HUDEP-2 (cell line): ENCODE measurements around the gene TMEM131.

ENCODE experiments used
- DNase-seq, 76 experiments: peaks; one replicate each; lab custom pipeline; 2025; ENCODE audit not compliant: unreplicated experiment in 76 of 76; lab: John Stamatoyannopoulos, UW

The TMEM131 gene

DNA sequence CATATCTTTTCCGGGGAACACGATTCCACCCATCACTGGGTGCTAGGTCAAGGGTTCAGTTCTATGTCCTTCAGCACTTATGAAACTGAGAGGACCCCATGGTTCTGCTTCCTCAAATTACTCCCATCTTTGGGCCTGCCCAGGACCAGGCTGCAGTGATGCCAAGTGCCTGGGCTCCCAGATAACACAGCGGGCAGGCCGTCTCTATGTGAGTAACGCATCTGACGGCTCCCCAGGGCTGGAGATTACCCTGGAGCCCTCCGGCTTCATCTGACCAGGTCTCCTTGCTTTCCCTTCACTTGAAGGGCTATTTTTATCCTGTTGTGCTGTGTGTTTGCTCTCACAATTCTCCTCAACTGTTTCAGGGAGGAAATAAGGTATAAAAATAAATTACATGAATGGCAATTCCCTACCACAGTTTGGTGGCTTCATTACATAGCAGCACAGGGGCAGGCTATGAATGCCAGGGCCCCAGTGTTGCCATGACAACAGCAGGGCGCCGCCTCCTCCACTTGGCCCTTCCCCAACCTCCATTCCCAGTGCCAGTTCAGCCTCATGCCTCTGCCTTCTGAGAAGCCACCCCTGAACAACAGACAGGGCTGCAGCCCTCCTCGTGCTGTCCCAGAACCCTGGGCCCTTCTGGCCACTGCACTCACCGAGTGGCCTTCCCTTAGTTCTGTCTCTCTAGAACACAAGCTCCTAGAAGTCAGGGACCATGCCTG lies 25.4 kb upstream of the TMEM131 start:
- DNase-seq, result peak in 19 of 76 experiments; percentile 1 to 21 (median 2)

DNA sequence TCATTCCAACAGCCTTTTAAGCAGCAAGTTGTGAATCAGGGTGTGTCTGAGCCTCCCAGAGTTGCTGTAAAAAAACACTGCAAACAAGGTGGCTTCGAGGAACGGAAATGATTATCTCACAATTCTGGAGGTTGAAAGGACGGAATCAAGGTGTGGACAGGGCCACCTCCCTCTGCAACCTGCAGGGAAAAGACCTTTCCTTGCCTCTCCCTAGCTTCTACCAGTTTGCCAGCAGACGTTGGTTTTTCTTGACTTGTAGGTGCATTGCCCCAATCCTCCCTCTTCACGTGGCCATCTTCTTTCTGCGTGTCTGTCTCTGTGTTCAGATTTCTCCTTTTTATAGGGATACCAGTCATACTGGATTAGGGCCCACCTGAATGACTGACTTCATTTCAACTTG lies 24.8 kb upstream of the TMEM131 start:
- no peak for DNase-seq

DNA sequence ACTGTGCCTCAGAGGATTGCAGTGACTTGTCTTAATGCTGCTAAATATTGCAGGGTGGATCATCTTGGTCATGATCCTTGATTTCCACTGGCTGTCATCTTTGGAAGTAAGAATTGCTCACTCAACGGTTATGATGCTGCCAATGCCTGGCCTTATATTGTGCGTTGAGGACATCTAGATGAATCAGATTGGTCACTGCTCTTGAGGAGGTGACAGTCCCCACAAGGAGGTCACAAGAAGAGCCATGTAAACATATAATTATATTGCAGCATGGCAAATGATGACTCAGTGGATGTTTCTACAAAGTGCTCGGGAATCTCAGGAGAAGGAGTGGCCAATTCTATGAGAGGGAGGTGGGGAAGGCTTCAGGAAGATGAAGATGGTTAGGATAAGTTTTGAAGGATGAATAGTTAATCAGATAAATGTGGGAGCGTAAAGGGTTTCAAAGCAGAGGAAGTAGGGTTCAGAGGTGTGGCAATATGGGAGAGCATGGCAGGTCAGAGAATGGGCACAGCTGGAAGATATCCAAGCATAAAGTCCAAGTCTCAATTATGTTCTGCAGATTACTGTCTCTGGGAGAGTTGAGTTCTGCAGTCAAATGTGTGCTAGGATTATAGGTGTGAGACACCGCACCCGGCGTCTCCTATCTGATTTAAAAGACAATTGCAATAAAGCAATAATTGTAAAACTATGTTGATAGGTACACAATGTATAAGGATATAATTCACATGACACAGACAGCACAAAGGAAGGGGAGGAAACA lies 21.3 kb upstream of the TMEM131 start:
- DNase-seq, result no peak

DNA sequence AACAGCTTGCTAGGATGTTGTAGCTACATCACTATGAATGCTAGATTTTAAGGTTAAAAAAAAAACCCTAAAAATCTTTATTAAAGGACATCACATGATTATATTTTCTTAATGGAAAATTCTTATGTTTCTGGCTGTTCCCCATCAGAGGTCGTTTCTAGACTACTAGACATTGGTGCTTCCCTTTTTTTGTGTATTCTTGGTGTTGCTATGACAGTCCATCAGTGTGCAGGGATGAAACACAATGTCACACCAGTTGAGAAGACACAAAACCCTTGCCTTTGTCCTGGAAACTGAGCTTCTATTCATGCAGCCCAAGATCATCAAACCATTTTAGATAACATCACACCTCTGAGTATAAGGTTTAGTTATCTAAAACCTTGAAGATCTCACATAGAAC lies 19.9 kb upstream of the TMEM131 start:
- no peak for DNase-seq

DNA sequence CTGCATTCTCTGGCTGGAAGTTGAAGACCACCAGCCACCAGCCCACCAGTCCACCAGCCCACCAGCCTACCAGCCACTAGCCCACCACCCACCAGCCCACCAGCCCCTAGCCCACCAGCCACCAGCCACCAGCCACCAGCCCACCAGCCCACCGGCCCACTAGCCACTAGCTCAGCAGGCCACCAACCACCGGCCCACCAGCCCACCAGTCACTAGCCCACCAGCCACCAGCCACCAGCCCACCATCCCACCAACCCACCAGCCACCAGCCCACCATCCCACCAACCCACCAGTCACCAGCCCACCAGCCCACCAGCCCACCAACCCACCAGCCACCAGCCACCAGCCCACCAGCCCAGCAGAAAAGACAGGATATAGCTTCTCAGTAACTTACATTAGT lies 18.6 kb upstream of the TMEM131 start:
- no peak for DNase-seq

DNA sequence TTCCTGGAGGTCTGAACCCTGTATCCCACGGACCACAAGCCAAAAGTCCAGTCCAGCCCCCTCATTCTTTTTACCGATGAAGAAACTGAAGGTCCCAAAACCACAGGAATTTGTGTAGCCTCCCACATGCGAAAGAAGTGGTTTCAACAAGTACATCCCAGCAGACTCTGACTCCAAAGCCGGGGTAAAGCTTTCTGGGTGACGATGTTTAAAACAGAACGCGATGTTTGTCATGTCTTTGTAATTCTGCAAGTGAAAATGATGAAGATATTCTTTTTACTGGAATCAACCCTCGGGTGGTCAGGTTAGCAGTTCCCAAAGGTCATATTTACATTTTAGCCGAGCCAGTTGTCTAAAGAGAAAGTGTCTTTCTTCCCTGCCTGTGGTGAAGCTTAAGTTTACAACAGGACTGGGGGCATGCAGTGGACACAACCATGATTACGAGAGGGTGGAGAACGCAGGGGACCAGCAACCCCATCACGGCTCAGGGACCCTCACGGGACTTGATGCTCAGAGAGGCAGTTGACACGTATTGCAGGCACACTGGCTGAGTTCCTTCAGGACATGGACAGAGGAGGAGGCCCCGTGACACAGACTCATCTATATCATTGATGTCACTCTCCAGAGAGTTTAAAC lies 17.8 kb upstream of the TMEM131 start:
- no peak for DNase-seq

DNA sequence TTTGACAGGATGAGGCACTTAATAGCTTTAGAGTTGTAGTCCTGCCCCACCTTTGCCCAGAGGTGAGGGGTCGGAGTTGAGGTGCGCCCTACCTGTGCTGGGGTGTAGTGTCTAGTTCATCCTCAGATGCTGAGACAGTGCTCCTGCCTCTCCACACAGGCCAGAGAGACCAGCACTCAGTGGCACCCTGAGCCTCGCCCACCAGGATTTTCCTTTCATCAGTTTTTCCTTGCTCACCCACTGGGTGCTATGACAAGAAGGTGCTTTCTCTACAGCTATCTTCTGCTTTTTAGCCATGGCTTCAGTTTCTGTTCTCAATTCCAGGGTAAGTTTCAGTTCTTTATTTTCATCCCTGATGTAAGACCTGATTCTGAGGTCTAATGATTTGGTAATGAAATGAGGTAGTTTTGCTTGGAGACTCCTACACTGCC lies 16.8 kb upstream of the TMEM131 start:
- DNase-seq, result no peak

DNA sequence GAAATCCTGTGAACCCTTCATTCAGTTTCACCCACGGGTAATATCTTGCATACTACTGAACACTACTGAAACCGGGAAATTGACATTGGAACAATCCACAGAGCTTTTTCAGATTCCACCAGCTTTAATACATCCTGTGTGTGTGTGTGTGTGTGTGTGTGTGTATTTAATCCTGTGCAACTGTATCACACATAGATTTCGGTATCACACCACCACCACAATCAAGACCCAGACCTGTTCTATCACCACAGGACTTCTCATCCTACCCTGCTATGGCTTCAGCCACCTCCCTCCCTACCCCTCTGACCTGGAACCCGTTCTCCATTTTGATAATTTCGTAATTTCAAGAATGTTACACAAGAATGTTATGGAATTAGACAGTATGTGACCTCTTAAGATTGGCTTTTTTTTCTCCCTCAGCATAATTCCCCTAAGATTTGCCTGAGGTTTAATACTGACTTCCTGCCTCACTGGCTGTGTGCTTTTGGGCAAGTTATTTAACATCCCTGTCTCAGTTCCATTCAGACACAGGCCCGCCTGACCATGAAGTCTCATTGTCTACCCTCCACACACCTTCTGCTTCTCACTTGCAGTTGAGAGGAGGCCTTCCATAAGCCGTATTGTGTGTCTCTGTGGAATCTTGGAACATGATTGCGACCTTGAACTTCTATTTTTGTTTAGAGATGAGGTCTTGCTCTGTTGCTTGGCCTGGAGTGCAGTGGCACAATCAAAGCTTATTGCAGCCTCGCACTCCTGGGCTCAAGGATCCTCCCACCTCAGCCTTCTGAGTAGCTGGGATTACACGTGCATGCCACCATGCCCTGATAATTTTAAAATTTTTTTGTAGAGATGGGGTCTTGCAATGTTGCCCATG lies 14.4 kb upstream of the TMEM131 start:
- DNase-seq, result no peak

DNA sequence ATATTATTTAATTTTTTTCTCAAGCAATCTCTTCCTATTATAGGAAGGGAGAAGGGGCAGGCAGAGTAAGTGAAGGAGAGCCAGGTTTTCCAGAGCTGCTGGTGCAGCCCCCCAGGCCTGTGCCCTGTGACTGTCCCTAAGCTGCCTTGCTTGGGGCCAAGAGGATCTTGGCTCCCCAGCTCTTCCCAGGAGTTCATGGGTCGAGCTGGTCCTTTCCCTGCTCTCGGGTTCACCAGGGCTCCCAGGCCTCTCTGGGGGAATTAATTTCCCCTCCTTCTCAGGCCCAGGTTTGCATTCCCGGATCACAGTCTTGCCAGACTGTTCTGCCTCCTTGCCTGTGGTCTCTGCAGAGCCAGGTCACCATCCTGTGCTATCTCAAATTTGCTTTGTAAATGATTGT lies 12.7 kb upstream of the TMEM131 start:
- DNase-seq, result no peak

DNA sequence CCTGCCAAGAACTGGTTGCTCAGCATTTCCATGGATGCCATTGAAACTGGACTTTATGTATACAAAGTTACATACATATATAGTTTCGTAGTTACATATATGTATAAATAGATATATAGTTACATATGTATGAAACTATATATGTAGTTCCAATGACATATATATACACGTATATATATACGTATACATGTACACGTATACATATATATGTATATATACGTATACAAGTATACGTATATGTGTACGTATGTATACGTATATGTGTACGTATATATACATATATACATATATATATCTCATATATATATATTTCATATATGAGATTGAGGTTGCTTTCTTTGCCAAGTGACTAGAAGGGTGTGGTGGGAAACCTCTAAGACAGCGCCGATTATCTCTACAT lies 10.6 kb upstream of the TMEM131 start:
- DNase-seq, result no peak

DNA sequence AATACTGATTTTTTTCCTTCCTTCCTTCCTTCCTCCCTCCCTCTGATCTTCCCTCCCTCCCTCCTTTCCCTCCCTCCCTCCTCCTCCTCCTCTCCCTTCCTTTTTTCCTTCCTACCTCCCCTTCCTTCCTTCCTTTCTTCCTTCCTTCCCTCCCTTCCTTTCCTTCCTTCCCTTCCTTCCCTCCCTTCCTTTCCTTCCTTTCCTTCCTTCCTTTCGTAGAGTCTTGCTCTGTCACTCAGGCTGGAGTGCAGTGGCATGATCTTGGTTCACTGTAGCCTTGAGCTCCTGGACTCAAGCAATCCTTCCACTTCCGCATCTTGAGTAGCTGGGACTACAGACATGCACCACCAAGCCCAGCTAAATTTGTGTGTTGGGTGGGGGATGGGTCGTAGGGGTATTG lies 8.9 kb upstream of the TMEM131 start:
- no peak for DNase-seq

DNA sequence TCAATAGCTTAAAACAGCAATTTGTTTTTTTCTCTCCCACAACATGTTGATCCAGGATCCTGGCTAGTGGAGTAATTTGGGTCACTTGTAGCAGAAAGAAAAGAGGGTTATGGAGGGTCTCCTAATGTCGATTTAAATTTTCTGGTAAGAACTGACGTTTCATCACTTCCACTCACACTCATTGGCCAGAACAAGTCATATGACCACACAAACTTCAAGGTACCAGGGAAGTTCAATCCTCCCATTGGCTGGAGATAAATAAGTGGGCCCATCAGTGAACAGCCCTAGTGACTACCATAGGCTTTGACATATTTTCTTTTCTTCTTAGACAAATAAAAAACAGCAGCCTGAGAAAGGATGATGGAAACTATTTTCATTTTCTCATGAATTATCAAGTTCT lies 8.3 kb upstream of the TMEM131 start:
- DNase-seq, result no peak

DNA sequence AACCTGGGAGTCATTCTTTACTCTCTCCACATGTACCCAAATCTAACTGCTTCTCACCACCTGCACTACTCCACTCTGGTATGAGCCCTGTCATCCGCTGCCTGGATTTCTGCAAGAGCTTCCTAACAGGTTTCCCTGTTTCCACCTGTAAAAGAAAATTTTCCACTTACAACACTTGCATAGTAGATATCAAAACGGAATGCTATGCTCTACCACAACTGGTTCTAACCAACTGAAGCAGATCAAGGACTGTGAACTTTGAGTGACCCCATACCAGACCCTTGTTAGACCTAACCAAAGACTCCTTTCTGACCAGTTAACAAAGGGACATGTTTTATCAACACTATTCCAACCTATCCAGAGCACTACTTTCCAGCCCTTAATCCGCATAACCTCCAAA lies 3.8 kb upstream of the TMEM131 start:
- no peak for DNase-seq

DNA sequence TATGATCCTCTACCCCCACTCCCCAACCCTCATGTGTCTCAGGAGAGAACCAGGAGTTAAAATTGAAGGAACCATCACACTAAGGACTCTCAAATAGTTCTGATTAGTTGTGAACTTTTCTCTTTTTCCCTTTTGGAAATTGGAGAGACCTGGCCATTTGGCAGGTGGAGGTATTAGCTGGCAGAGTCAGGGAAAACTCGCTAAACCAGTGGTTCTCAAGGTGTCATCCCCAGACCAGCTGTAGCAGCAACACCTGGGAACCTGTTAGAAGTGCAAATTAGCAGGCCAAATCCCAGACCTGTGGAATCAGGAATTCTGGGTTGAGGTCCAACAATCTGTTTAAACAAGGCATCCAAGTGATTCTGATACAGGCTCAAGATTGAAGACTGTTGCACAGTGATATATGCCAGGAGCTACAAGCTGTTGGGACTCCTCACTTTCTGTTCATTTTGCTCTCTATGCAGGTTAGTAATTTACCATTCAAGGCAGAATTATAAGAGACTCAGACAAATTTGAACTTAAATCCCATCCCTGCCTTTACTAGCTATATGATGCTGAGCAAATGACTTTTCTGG lies 2.8 kb upstream of the TMEM131 start:
- no peak for DNase-seq

DNA sequence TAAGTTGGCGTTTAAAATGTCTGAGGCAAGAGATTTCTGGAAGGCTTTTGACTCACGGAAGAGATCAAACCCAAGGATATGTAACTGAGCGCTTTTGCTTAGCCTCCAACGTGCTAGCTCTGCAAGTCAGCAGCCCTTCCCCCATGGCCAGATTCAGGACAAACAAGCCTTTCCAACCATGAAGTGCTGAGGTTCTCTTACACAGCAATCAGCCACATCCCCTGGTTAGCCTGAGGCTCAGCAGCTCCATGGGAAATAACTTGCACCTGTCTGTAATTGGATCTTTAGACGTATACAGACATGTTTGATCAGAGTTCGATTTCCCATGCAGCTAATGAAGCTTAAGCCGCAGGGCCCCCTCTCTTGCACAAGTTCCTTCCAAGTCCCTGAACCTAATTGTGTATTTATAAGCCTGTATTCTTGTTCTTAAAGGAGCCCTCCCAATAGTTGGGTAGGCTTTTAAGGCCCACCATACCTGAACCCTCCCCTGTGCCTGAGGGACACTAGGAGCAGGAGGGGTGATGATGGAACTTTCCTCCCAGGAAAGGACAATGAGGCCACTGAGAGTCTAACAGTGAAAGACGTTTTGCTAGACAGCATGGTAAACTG lies 2.1 kb upstream of the TMEM131 start:
- DNase-seq, result no peak

DNA sequence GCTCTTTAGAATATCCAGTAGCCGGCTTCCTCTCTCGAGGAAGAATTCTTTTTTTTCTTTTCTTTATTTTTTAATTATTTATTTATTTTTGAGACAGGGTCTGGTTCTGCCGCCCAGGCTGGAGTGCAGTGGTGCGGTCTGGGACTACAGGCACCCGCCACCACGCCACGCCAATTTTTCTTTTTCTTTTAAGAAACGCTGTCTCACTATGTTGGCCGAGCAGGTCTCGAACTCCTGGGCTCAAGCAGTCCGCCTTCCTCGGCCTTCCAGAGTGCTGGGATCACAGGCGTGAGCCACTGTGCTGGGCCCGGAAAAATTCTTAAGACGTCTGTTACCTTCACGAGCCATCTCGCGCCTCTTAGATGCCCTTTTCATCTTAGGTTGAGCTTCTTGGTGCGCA lies 931 bp upstream of the TMEM131 start:
- no peak for DNase-seq

DNA sequence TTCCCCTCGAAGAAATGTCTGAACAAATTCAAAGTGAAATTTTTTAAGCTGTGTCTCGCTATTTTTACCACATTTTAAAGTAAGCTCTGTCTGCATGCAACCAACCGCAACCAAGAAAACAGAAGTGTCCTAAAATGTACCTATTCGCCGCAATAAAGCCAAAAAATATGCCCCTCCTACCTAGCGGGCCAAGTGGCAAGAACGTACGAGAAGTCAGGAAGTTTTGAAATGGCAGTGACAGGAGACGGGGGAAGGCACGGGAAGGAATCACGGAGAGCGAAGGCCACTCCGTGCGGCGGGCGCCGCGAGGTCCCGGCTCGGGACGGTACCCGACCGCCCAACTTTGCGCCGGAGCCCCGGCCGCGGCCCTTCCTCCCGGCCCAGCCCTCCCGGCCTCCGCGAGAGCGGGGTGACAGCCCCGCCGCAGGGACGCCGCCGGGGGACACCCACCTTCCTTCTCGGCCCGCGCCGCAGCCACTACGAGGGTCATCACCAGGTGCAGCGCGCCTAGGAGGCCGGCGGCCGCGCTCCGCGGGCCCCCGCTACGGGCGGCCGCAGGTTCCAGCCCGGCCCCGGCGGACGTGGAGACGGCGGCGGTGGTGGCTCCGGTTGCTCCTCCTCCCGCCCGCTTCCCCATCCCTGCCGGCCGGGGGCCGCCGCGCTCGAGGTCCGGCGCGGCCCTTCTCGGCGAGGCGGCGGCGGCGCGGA lies 568 bp downstream of the TMEM131 start:
- DNase-seq, result peak in 41 of 76 experiments; percentile 12 to 66 (median 38)

DNA sequence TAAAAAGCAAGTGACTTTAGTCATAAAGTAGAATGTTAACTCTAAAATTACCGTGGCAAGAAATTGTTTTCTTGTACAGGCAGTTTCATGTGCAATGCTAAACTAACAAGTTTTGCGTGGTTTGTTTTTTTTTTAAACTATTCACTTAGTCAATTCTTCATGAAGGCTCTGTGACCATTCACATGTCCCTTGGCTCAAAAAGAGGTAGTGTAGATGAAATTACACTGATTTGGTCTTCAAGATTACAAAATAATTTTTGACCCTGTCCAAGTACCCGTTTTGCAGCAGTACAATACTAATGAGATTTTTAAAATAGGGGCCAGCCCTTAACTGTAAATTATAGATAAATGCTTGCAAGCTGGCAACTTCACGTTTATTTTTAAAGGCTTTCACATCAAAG lies 1.3 kb downstream of the TMEM131 start:
- DNase-seq, result no peak

DNA sequence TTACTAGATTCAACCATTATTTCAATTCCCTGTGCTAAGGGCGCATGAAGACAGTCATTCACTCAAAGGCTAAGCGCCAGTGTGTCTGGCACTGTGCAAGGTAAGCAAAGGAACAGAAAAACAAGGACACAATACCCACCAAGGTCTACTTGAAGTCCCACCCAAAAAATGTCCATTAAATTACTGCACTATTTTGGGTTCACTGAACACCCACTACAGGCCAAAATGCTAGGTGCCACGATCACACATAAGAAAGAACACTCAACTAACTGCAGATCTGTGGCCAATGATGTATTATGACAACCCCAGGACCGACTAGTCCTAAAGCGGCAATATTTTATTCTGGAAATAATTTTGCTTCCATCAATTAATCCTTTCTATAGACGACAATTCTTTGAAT lies 1.8 kb downstream of the TMEM131 start:
- DNase-seq, result no peak
